22Rv1 (cell line): ENCODE measurements around the gene GALR3.

Experiments used
- H3K27ac ChIP-seq: fragments of 450-650 bp; 2 replicates; pipeline ENCODE4 v1.5.1; 2017
- CTCF ChIP-seq: fragments of 450-650 bp; IDR thresholded peaks from 2 replicates; pipeline ENCODE4 v1.5.1; 2017; ENCODE audit warnings: mild to moderate bottlenecking
- ZFX ChIP-seq: fragments of 450-650 bp; IDR thresholded peaks from 2 replicates; pipeline ENCODE4 v1.6.1; 2017; ENCODE audit warnings: antibody characterized with exemption, borderline replicate concordance

GALR3 gene

GRCh38 chr22:37804352-37804880, 18.8 kb upstream of the GALR3 start:
- TF ChIP-seq CTCF, result no peak
- TF ChIP-seq ZFX, result no peak
- H3K27ac ChIP-seq, result peak overlapping the region; percentile 97

- TF ChIP-seq ZFX (no peak), CTCF (no peak)
Measured at GRCh38 chr22:37804881-37805809, 18.0 kb upstream of the GALR3 start.

GRCh38 chr22:37805810-37806277, 17.3 kb upstream of the GALR3 start:
- TF ChIP-seq ZFX, result no peak
- TF ChIP-seq CTCF, result no peak
- peak overlapping the region; percentile 97 for H3K27ac ChIP-seq

More at GRCh38 chr22:37804881-37805809, 18.0 kb upstream of the GALR3 start:
- peak overlapping the region; percentile 97 for H3K27ac ChIP-seq

GRCh38 chr22:37806409-37807333, 16.5 kb upstream of the GALR3 start:
- peak overlapping the region; percentile 97 for H3K27ac ChIP-seq
- TF ChIP-seq CTCF (0 out of 2 replicates have a peak, but pooled peaks have one; percentile 7), ZFX (no peak)

GRCh38 chr22:37807410-37808293, 15.5 kb upstream of the GALR3 start, which contains the start of gene GCAT:
GCAT (plus strand) TSS chr22:37807934; CDS start chr22:37807968, 34 bp downstream.
- H3K27ac ChIP-seq, result peak within 1 kb of the TSS; percentile 97

More at GRCh38 chr22:37807410-37808293, 15.5 kb upstream of the GALR3 start, which contains the start of gene GCAT:
- TF ChIP-seq ZFX (no peak), CTCF (no peak)
